H1 (cell line): Measurements from ENCODE around the gene DDX42. TPM values are rescaled to one million over a fixed set of nuclear protein-coding genes. Genes with fewer than 3 reads are reported as not detected.

Experiments
- CTCF ChIA-PET: fragments of 300-600 bp; sonication (Branson Sonifier 250); formaldehyde crosslinking; loops from one replicate; lab custom pipeline; 2021; ENCODE audit not compliant: partially characterized antibody; lab: Charles Lee
- POLR2A ChIA-PET: fragments of 300-600 bp; sonication (Branson Sonifier 250); formaldehyde crosslinking; loops from one replicate; lab custom pipeline; 2021; ENCODE audit warnings: inconsistent platforms; ENCODE audit not compliant: partially characterized antibody; lab: Charles Lee
- DNase-seq, 2 experiments: peaks; one replicate each; pipeline versions ENCODE4 v3.0.0 to v3.0.0-alpha.2; 2010 to 2022; ENCODE audit warnings: low spot score in 2 of 2, low read depth in 1 of 2, mixed read lengths in 1 of 2
- FAIRE-seq: peaks from 2 replicates; lab custom pipeline; 2011; peaks lifted over from hg19 to GRCh38; lab: Jason Lieb, UNC
- H2AFZ ChIP-seq: 2 replicates; pipeline ENCODE4 v1.8.1; 2012; ENCODE audit warnings: low read length, inconsistent platforms
- H2AK5ac ChIP-seq: 2 replicates; pipeline ENCODE4 v1.6.1; 2013; ENCODE audit warnings: low read depth, low read length
- H2BK120ac ChIP-seq: replicated peaks from 2 replicates; pipeline ENCODE3; 2013; ENCODE audit warnings: low read depth, low read length, inconsistent platforms
- H2BK12ac ChIP-seq: 2 replicates; pipeline ENCODE4 v1.6.1; 2013; ENCODE audit warnings: low read depth, low read length
- H2BK15ac ChIP-seq: 2 replicates; pipeline ENCODE4 v1.6.1; 2013; ENCODE audit warnings: low read length
- H2BK20ac ChIP-seq: 2 replicates; pipeline ENCODE4 v1.6.1; 2013; ENCODE audit warnings: low read length
- H2BK5ac ChIP-seq: 2 replicates; pipeline ENCODE4 v1.6.1; 2013; ENCODE audit warnings: low read depth, low read length
- H3K14ac ChIP-seq: 2 replicates; pipeline ENCODE4 v1.6.1; 2013; ENCODE audit warnings: inconsistent platforms; ENCODE audit not compliant: insufficient read length
- H3K18ac ChIP-seq: 2 replicates; pipeline ENCODE4 v1.6.1; 2013; ENCODE audit warnings: low read length; ENCODE audit errors: extremely low read depth
- H3K23ac ChIP-seq: 2 replicates; pipeline ENCODE4 v1.6.1; 2013; ENCODE audit warnings: inconsistent platforms; ENCODE audit not compliant: insufficient read length
- H3K23me2 ChIP-seq: 2 replicates; pipeline ENCODE4 v1.6.1; 2013; ENCODE audit warnings: low read depth, low read length
- H3K27ac ChIP-seq: 2 replicates; pipeline ENCODE4 v1.6.1; 2011; ENCODE audit warnings: low read depth, low read length, inconsistent platforms
- H3K27me3 ChIP-seq, 4 experiments: replicated peaks in 1 of 4; 1 replicate in 1 of 4; 2 replicates in 3 of 4; pipeline versions ENCODE4 v1.6.1 to v1.8.1; 2011 to 2013; ENCODE audit warnings: low read length in 3 of 4, mild to moderate bottlenecking in 3 of 4, inconsistent platforms in 2 of 4, mixed read lengths in 2 of 4, moderate library complexity in 1 of 4; ENCODE audit not compliant: control insufficient read depth in 3 of 4, insufficient read depth in 3 of 4; ENCODE audit errors: extremely low read depth in 1 of 4
- H3K36me3 ChIP-seq, 4 experiments: 2 replicates each; pipeline versions ENCODE4 v1.6.1 to v1.8.1; 2011 to 2013; ENCODE audit warnings: mild to moderate bottlenecking in 4 of 4, low read length in 3 of 4, moderate library complexity in 2 of 4, control low read depth in 1 of 4, inconsistent platforms in 1 of 4; ENCODE audit not compliant: insufficient read depth in 4 of 4, control insufficient read depth in 2 of 4
- H3K4ac ChIP-seq: replicated peaks from 2 replicates; pipeline ENCODE3; 2013; ENCODE audit warnings: low read length, low read depth, mixed read lengths, inconsistent platforms; ENCODE audit not compliant: insufficient read length
- H3K4me1 ChIP-seq, 4 experiments: replicated peaks in 1 of 4; 1 replicate in 1 of 4; 2 replicates in 3 of 4; pipeline versions ENCODE4 v1.6.1 to v1.8.1; 2011 to 2013; ENCODE audit warnings: low read length in 3 of 4, inconsistent platforms in 2 of 4, mixed read lengths in 1 of 4; ENCODE audit not compliant: insufficient read depth in 4 of 4, control insufficient read depth in 3 of 4
- H3K4me2 ChIP-seq, 2 experiments: 2 replicates each; pipeline versions ENCODE4 v1.6.1 to v1.8.1; 2011 to 2013; ENCODE audit warnings: low read depth in 2 of 2, low read length in 2 of 2, control low read depth in 1 of 2, inconsistent platforms in 1 of 2, mild to moderate bottlenecking in 1 of 2; ENCODE audit not compliant: insufficient read depth in 1 of 2
- H3K4me3 ChIP-seq, 4 experiments: fragments of 200-600, 300-600 bp in 1 of 4; sonication (generic), shearing (Covaris generic), sonication (Bioruptor Twin) in 1 of 4; 2 replicates each; pipeline versions ENCODE4 v1.5.1 to v1.8.1; 2011 to 2016; ENCODE audit warnings: low read length in 4 of 4, low read depth in 3 of 4, control low read depth in 2 of 4, inconsistent platforms in 2 of 4, mild to moderate bottlenecking in 2 of 4, mixed read lengths in 1 of 4, moderate library complexity in 1 of 4; ENCODE audit not compliant: insufficient read depth in 2 of 4; ENCODE audit errors: extremely low read depth in 1 of 4
- H3K56ac ChIP-seq: replicated peaks from 2 replicates; pipeline ENCODE3; 2013; ENCODE audit warnings: low read depth, mild to moderate bottlenecking, mixed read lengths, low read length, inconsistent platforms; ENCODE audit not compliant: insufficient read length
- H3K79me1 ChIP-seq: 2 replicates; pipeline ENCODE4 v1.6.1; 2013; ENCODE audit warnings: low read depth, low read length, control low read depth
- H3K79me2 ChIP-seq, 2 experiments: 2 replicates each; pipeline versions ENCODE4 v1.6.1 to v1.8.1; 2012 to 2013; ENCODE audit warnings: low read length in 2 of 2, mild to moderate bottlenecking in 2 of 2, inconsistent platforms in 1 of 2; ENCODE audit not compliant: insufficient read depth in 2 of 2, control insufficient read depth in 1 of 2
- H3K9ac ChIP-seq, 4 experiments: replicated peaks in 1 of 4; 1 replicate in 1 of 4; 2 replicates in 3 of 4; pipeline versions ENCODE4 v1.6.1 to v1.8.1; 2011 to 2013; ENCODE audit warnings: low read depth in 3 of 4, low read length in 3 of 4, control low read depth in 2 of 4, mild to moderate bottlenecking in 2 of 4, moderate library complexity in 2 of 4, inconsistent platforms in 1 of 4; ENCODE audit errors: extremely low read depth in 1 of 4
- H3K9me3 ChIP-seq, 2 experiments: 2 replicates each; pipeline versions ENCODE4 v1.6.1 to v1.8.1; 2012 to 2013; ENCODE audit warnings: mild to moderate bottlenecking in 2 of 2, moderate library complexity in 2 of 2, control low read depth in 1 of 2, inconsistent platforms in 1 of 2, low read depth in 1 of 2, low read length in 1 of 2, mixed read lengths in 1 of 2; ENCODE audit not compliant: insufficient read depth in 2 of 2
- H4K20me1 ChIP-seq, 2 experiments: replicated peaks in 1 of 2; 2 replicates each; pipeline versions ENCODE3 to v1.8.1; 2011 to 2013; ENCODE audit warnings: inconsistent platforms in 2 of 2, low read length in 2 of 2, mild to moderate bottlenecking in 1 of 2; ENCODE audit not compliant: insufficient read depth in 2 of 2, control insufficient read depth in 1 of 2
- H4K5ac ChIP-seq: 2 replicates; pipeline ENCODE4 v1.6.1; 2013; ENCODE audit warnings: low read length, low read depth, mixed read lengths, inconsistent platforms; ENCODE audit not compliant: insufficient read length
- H4K8ac ChIP-seq: 2 replicates; pipeline ENCODE4 v1.8.0; 2013; ENCODE audit warnings: mild to moderate bottlenecking, moderate library complexity, low read length, inconsistent platforms; ENCODE audit not compliant: insufficient read depth; ENCODE audit errors: extremely low read depth
- H4K91ac ChIP-seq: replicated peaks from 2 replicates; pipeline ENCODE3; 2013; ENCODE audit warnings: low read length, mixed read lengths, inconsistent platforms; ENCODE audit not compliant: insufficient read length
- CEBPB ChIP-seq: IDR thresholded peaks from 2 replicates; pipeline ENCODE4 v1.6.1; 2012; ENCODE audit warnings: low read depth, low read length
- RBBP5 ChIP-seq: IDR thresholded peaks from 2 replicates; pipeline ENCODE4 v1.7.1; 2012; ENCODE audit warnings: low read depth, mild to moderate bottlenecking, inconsistent platforms, low read length, moderate library complexity, borderline replicate concordance
- WGBS, 2 experiments: shearing (Covaris generic) in 1 of 2; methylation state at CpG; one replicate each; pipeline versions ENCODE4 v1.1.6 to v1.1.7; 2013 to 2015; ENCODE audit warnings: low lambda C conversion rate in 2 of 2, mixed read lengths in 2 of 2, inconsistent platforms in 1 of 2, low coverage in 1 of 2, missing lambda C conversion rate in 1 of 2; ENCODE audit not compliant: insufficient replicate concordance in 2 of 2, insufficient coverage in 1 of 2, insufficient read length in 1 of 2; ENCODE audit errors: extremely low coverage in 1 of 2, missing lambda C conversion rate in 1 of 2; 5-methylcytosine and 5-hydroxymethylcytosine counted together
- polyA plus RNA-seq, 7 experiments: library from polyadenylated mRNA; depleted of rRNA in 3 of 7; stranded (reverse) in 5 of 7; unstranded in 2 of 7; fragments of >200 nt in 5 of 7; fragments of 200-250 nt in 2 of 7; gene quantifications; 1 replicate in 5 of 7; 2 replicates in 1 of 7; 4 replicates in 1 of 7; pipeline versions ENCODE4 v1.2.1 to v1.2.3, GENCODE V29; 2011 to 2013; ENCODE audit warnings: missing spikeins in 2 of 7, mixed read lengths in 2 of 7
- total RNA-seq: library from RNA; stranded (reverse); fragmentation: NEBNext Ultra II Directional; extraction: Animal tissue kit (Norgen Biotek cat#: 25700); gene quantifications from 2 replicates; pipeline ENCODE4 v1.2.1, GENCODE V29; 2021

The DDX42 gene
- total and polyA plus RNA-seq, 2 of the 8 experiments (the other 6 are each of a cell fraction or from before 2014, with no cell fraction given), result 40.6 to 114 TPM

GRCh38 chr17:63838631-63839171, 64.7 kb downstream of the DDX42 start:
- no peak overlapping the region for H2AK5ac ChIP-seq
- H3K4ac ChIP-seq, result no peak overlapping the region
- peak overlapping the region; percentile 5 to 54; a peak in 3 of 4 replicates for H3K4me2 ChIP-seq
- H2BK15ac ChIP-seq, result peak overlapping the region; percentile 9; the same call in 1 of the 2 replicates
- H3K4me1 ChIP-seq, result peaks cover 3 to 28% (median 26%) of the 10 kb centered on the region in 4 experiments
- H3K9me3 ChIP-seq, result no peaks in the 10 kb centered on the region
- H3K4me3 ChIP-seq, result peak overlapping the region in 3 of 4 experiments; percentile 10 to 23 (median 19); a peak in 2 of 8 replicates
- 0 out of 2 replicates have a peak overlapping the region, but pooled peaks have one; percentile 40 for H4K8ac ChIP-seq
- no peak overlapping the region for H2BK120ac ChIP-seq
- H2BK20ac ChIP-seq, result no peak overlapping the region
- no peak overlapping the region for H2AFZ ChIP-seq
- H4K20me1 ChIP-seq, result peaks cover 1 to 8% of the 10 kb centered on the region in 2 experiments
- peak overlapping the region; percentile 31; the same call in 1 of the 2 replicates for H3K27ac ChIP-seq
- H3K9ac ChIP-seq, result peak overlapping the region in 1 of 4 experiments; percentile 8; a peak in 1 of 7 replicates
- CTCF ChIA-PET, result interaction anchor here (0.8 to 2.9 kb wide), 10 partner anchors 8 to 138 kb away, joined by 3 to 15 read pairs (median 6); no protein-coding TSS in a partner anchor
- peaks cover 20% of the 10 kb centered on the region for H3K79me1 ChIP-seq
- H3K18ac ChIP-seq, result peak overlapping the region; percentile 10; the same call in 1 of the 2 replicates
- no peak overlapping the region for H2BK12ac ChIP-seq
- no peak overlapping the region for H4K5ac ChIP-seq
- TF ChIP-seq CEBPB (peak; percentile 66), RBBP5 (no peak)
- TF ChIP-seq, all 59 proteins: peak for 1
- Histone ChIP-seq H2BK5ac (peak overlapping the region; percentile 71; the same call in 1 of the 2 replicates), H4K91ac (peak overlapping the region; percentile 48), H3K56ac (no peak overlapping the region), H3K79me2 (peaks cover 11 to 42% of the 10 kb centered on the region in 2 experiments), H3K23me2 (peaks cover 8% of the 10 kb centered on the region), H3K36me3 (peaks cover 9 to 14% (median 11%) of the 10 kb centered on the region in 4 experiments), H3K23ac (no peak overlapping the region), H3K27me3 (no peaks in the 10 kb centered on the region), H3K14ac (no peak overlapping the region)
- FAIRE-seq (no peak), DNase-seq (no peak)
- 55% methylated on average over 6 of the region's 7 CpGs; no CpG with 5 or more reads in 1 of the 2 experiments for WGBS, 2 experiments
- POLR2A ChIA-PET, result interaction anchor here (1.0 to 32.3 kb wide), 8 partner anchors 10 to 307 kb away, joined by 3 to 593 read pairs (median 4); partner anchors contain the start of genes CCDC47, DDX42, FTSJ3 and LIMD2
